ENCODE measurements around the gene IKZF1.

- TF ChIP-seq, protein P1, sequence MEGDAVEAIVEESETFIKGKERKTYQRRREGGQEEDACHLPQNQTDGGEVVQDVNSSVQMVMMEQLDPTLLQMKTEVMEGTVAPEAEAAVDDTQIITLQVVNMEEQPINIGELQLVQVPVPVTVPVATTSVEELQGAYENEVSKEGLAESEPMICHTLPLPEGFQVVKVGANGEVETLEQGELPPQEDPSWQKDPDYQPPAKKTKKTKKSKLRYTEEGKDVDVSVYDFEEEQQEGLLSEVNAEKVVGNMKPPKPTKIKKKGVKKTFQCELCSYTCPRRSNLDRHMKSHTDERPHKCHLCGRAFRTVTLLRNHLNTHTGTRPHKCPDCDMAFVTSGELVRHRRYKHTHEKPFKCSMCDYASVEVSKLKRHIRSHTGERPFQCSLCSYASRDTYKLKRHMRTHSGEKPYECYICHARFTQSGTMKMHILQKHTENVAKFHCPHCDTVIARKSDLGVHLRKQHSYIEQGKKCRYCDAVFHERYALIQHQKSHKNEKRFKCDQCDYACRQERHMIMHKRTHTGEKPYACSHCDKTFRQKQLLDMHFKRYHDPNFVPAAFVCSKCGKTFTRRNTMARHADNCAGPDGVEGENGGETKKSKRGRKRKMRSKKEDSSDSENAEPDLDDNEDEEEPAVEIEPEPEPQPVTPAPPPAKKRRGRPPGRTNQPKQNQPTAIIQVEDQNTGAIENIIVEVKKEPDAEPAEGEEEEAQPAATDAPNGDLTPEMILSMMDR (IDR thresholded peaks at IDR 0.05), result no peak
- TF ChIP-seq EP300 (IDR thresholded peaks at IDR 0.05) (no peak), POLR2A (IDR thresholded peaks at IDR 0.05) (no peak), POLR2AphosphoS5 (IDR thresholded peaks at IDR 0.05) (no peak)
These were observed 12.3 kb upstream of the IKZF1 start for GRCh38 chr7:50292165-50292757.
